CD14-positive monocyte (primary cell): ENCODE data around the gene P3H4. TPM values are rescaled to one million over a fixed set of nuclear protein-coding genes. Genes with fewer than 3 reads are reported as not detected.
A peak's percentile ranks its signal among the peaks of the same experiment; 100 is the strongest.

Experiments used
- DNase-seq, 3 donors: peaks; one replicate each; pipeline ENCODE4 v3.0.0-alpha.2; 2011 to 2022
- H2AFZ ChIP-seq: 2 replicates; pipeline ENCODE4 v1.6.0; 2012; ENCODE audit warnings: mild to moderate bottlenecking, low read depth, low read length, inconsistent platforms; ENCODE audit not compliant: insufficient read depth, poor library complexity, severe bottlenecking
- H3K27ac ChIP-seq, 2 donors: 1 replicate in 1 of 2; 2 replicates in 1 of 2; pipeline ENCODE4 v1.5.1; 2012 to 2013; ENCODE audit warnings: low read length in 2 of 2, control low read depth in 1 of 2, inconsistent platforms in 1 of 2, low read depth in 1 of 2, mild to moderate bottlenecking in 1 of 2
- H3K27me3 ChIP-seq, 2 donors: one replicate each; pipeline versions ENCODE4 v1.6.0 to v1.6.1; 2011 to 2013; ENCODE audit warnings: low read length in 2 of 2; ENCODE audit not compliant: control insufficient read depth in 2 of 2, insufficient read depth in 2 of 2
- H3K36me3 ChIP-seq, 2 donors: replicated peaks in 1 of 2; 1 replicate in 1 of 2; 2 replicates in 1 of 2; pipeline versions ENCODE4 v1.5.1 to v1.6.1; 2012 to 2013; ENCODE audit warnings: low read length in 2 of 2, control low read depth in 1 of 2, inconsistent platforms in 1 of 2, mild to moderate bottlenecking in 1 of 2; ENCODE audit not compliant: insufficient read depth in 2 of 2, control insufficient read depth in 1 of 2
- H3K4me1 ChIP-seq, 2 donors: 1 replicate in 1 of 2; 2 replicates in 1 of 2; pipeline versions ENCODE4 v1.5.1 to v1.6.1; 2012 to 2013; ENCODE audit warnings: low read length in 2 of 2, control low read depth in 1 of 2, inconsistent platforms in 1 of 2, mild to moderate bottlenecking in 1 of 2, moderate library complexity in 1 of 2; ENCODE audit not compliant: insufficient read depth in 2 of 2, control insufficient read depth in 1 of 2
- H3K4me2 ChIP-seq: replicated peaks from 2 replicates; pipeline ENCODE3; 2012; ENCODE audit warnings: low read length, moderate library complexity, mild to moderate bottlenecking; ENCODE audit not compliant: poor library complexity, severe bottlenecking; ENCODE audit errors: extremely low read depth
- H3K4me3 ChIP-seq, 3 experiments: fragments of 200-600 bp in 1 of 3; sonication (generic) in 1 of 3; replicated peaks in 1 of 3; 1 replicate in 2 of 3; 2 replicates in 1 of 3; pipeline ENCODE4 v1.5.1; 2011 to 2013; ENCODE audit warnings: low read length in 3 of 3, mild to moderate bottlenecking in 3 of 3, control low read depth in 2 of 3, low read depth in 2 of 3, inconsistent platforms in 1 of 3, moderate library complexity in 1 of 3
- H3K79me2 ChIP-seq: 2 replicates; pipeline ENCODE4 v1.6.0; 2012; ENCODE audit warnings: mild to moderate bottlenecking, control low read depth, inconsistent platforms, low read length, moderate library complexity; ENCODE audit not compliant: insufficient read depth
- H3K9ac ChIP-seq: 2 replicates; pipeline ENCODE4 v1.6.0; 2017; ENCODE audit warnings: low read length, mild to moderate bottlenecking; ENCODE audit not compliant: insufficient read depth, poor library complexity, severe bottlenecking
- H3K9me3 ChIP-seq, 2 donors: replicated peaks in 1 of 2; 1 replicate in 1 of 2; 2 replicates in 1 of 2; pipeline versions ENCODE4 v1.5.1 to v1.6.1; 2012 to 2013; ENCODE audit warnings: low read length in 2 of 2, control low read depth in 1 of 2; ENCODE audit not compliant: control insufficient read depth in 1 of 2, insufficient read depth in 1 of 2
- H4K20me1 ChIP-seq: 2 replicates; pipeline ENCODE4 v1.6.0; 2012; ENCODE audit warnings: mild to moderate bottlenecking, low read length, control low read depth, moderate library complexity; ENCODE audit not compliant: insufficient read depth
- H3K27ac Mint-ChIP-seq, 7 donors: one replicate each; pipeline ENCODE4 v1.8.0; 2020; ENCODE audit warnings: mild to moderate bottlenecking in 7 of 7, mixed read lengths in 7 of 7, moderate library complexity in 6 of 7, inconsistent platforms in 2 of 7
- H3K27me3 Mint-ChIP-seq, 3 donors: one replicate each; pipeline ENCODE4 v1.8.0; 2021 to 2022; ENCODE audit warnings: low read depth in 3 of 3, mild to moderate bottlenecking in 3 of 3, mixed read lengths in 3 of 3, moderate library complexity in 3 of 3, inconsistent platforms in 1 of 3
- H3K36me3 Mint-ChIP-seq, 2 donors: one replicate each; pipeline ENCODE4 v1.8.0; 2020; ENCODE audit warnings: mixed read lengths in 2 of 2, inconsistent platforms in 1 of 2, mild to moderate bottlenecking in 1 of 2
- H3K4me1 Mint-ChIP-seq: one replicate; pipeline ENCODE4 v1.8.0; 2020; ENCODE audit warnings: mild to moderate bottlenecking, mixed read lengths
- H3K4me3 Mint-ChIP-seq, 2 donors: one replicate each; pipeline ENCODE4 v1.8.0; 2020; ENCODE audit warnings: mild to moderate bottlenecking in 2 of 2, mixed read lengths in 2 of 2, moderate library complexity in 1 of 2
- H3K9me3 Mint-ChIP-seq, 7 donors: one replicate each; pipeline ENCODE4 v1.8.0; 2020 to 2022; ENCODE audit warnings: mixed read lengths in 7 of 7, mild to moderate bottlenecking in 6 of 7, moderate library complexity in 6 of 7, inconsistent platforms in 2 of 7
- WGBS: methylation state at CpG from one replicate; pipeline ENCODE4 v1.1.5; 2013; ENCODE audit warnings: missing lambda C conversion rate; ENCODE audit not compliant: insufficient coverage; 5-methylcytosine and 5-hydroxymethylcytosine counted together
- intact Hi-C, 2 donors: fragments of 100-400 bp; cut with micrococcal nuclease; formaldehyde crosslinking; loops; one replicate each; pipeline versions ENCODE4 v1.15.0 to v1.15.1; 2023
- polyA plus RNA-seq, 3 donors: library from polyadenylated mRNA; depleted of rRNA in 1 of 3; unstranded in 2 of 3; stranded (reverse) in 1 of 3; fragments of 300-500 nt in 2 of 3; fragments of >200 nt in 1 of 3; fragmentation: Illumina TruSeq in 2 of 3; gene quantifications; 1 replicate in 2 of 3; 2 replicates in 1 of 3; pipeline ENCODE4 v1.2.3, GENCODE V29; 2012 to 2021
- TF ChIP-seq, protein P1 (sequence below): fragments of 200-600 bp; IDR thresholded peaks from one replicate; pipeline ENCODE4 v1.8.0; 2022; ENCODE audit warnings: antibody characterized with exemption, mild to moderate bottlenecking

P3H4 gene
- polyA plus RNA-seq, 3 donors, result 0.13 to 0.46 (median 0.16) TPM

DNA sequence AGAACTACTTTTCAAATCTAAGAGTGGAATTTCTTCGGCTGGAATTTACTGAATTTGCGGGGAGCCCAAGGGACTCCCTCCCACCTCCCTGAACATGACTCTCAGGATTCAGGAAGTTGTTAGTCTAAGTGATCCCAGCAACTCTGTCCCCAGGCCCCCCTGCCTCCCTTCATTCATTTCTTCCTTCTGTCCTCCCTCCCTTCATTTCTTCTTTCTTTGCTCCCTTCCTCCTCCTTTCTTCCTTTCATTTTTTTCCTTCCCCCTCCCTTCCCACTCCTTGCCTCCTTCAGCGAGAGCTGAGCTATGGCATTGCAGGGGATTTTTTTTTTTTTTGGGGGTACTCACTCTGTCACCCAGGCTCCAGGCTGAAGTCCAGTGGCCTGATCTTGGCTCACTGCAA lies 14.4 kb downstream of the P3H4 start:
- TF ChIP-seq, protein P1, sequence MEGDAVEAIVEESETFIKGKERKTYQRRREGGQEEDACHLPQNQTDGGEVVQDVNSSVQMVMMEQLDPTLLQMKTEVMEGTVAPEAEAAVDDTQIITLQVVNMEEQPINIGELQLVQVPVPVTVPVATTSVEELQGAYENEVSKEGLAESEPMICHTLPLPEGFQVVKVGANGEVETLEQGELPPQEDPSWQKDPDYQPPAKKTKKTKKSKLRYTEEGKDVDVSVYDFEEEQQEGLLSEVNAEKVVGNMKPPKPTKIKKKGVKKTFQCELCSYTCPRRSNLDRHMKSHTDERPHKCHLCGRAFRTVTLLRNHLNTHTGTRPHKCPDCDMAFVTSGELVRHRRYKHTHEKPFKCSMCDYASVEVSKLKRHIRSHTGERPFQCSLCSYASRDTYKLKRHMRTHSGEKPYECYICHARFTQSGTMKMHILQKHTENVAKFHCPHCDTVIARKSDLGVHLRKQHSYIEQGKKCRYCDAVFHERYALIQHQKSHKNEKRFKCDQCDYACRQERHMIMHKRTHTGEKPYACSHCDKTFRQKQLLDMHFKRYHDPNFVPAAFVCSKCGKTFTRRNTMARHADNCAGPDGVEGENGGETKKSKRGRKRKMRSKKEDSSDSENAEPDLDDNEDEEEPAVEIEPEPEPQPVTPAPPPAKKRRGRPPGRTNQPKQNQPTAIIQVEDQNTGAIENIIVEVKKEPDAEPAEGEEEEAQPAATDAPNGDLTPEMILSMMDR, result no peak
- no peaks in the 10 kb centered on the region for H3K36me3 ChIP-seq
- DNase-seq, result no peak
- no peak overlapping the region for H3K4me3 Mint-ChIP-seq
- H3K4me2 ChIP-seq, result no peak overlapping the region
- H3K9me3 Mint-ChIP-seq, result peaks cover 0 to 2% (median 0%) of the 10 kb centered on the region in 7 donors
- peak overlapping the region in 1 of 7 donors; percentile 66 for H3K27ac Mint-ChIP-seq
- intact Hi-C loops, result no loop called here
- H4K20me1 ChIP-seq, result no peaks in the 10 kb centered on the region
- no peak overlapping the region for H3K27ac ChIP-seq
- H3K4me3 ChIP-seq, result no peak overlapping the region
- peaks cover 10 to 11% of the 10 kb centered on the region in 2 donors for H3K4me1 ChIP-seq
- no peak overlapping the region for H3K9ac ChIP-seq
- H3K79me2 ChIP-seq, result no peaks in the 10 kb centered on the region
- peaks cover 2 to 3% (median 2%) of the 10 kb centered on the region in 3 donors for H3K27me3 Mint-ChIP-seq
- no peak overlapping the region for H2AFZ ChIP-seq
- WGBS, result 60% methylated on average over 1 of the region's 3 CpGs
- no peaks in the 10 kb centered on the region for H3K9me3 ChIP-seq
- H3K27me3 ChIP-seq, result no peaks in the 10 kb centered on the region
- H3K4me1 Mint-ChIP-seq, result peaks cover 24% of the 10 kb centered on the region
- H3K36me3 Mint-ChIP-seq, result no peaks in the 10 kb centered on the region

DNA sequence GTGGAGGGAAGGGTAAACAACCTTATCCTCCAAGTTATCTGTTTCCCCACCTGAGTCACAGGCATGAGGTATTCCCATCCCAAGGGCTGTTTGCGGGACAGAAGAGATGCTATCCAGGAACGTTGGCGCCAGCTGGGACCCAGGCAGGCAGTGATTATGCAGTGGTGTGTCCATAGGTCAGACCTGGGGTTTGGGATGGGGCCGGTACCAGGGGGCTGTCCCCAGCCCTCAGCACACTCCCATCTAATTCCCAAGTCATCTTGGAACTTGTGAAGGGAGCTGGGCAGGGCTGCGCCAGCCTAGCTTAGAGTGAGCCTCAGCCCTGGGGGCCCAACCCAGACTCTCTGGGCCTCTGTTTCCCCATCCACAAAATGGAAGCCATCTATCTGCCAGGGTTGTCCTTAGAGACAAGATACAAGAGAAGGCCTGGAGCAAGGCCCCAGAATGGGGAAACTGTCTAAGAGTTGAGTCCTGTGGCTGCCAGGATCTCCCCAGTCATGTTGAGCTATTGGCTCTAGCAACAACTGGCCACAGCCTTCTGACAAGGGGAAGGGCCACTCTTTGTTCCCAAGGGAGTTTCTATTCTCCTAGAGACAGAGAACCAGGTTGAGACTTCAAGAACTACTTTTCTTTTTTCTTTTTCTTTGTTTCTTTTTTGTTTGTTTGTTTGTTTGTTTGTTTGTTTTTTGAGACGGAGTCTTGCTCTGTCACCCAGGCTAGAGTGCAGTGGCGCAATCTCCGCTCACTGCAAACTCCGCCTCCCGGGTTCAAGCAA lies 15.4 kb downstream of the P3H4 start:
- Mint-ChIP-seq H3K36me3 (no peaks in the 10 kb centered on the region), H3K4me3 (no peak overlapping the region), H3K9me3 (peaks cover 0 to 2% (median 0%) of the 10 kb centered on the region in 7 donors), H3K4me1 (peaks cover 22% of the 10 kb centered on the region), H3K27ac (peak overlapping the region in 2 of 7 donors; percentile 30 to 53), H3K27me3 (peaks cover 2 to 4% (median 3%) of the 10 kb centered on the region in 3 donors)
- no peak overlapping the region for H3K4me3 ChIP-seq
- no peaks in the 10 kb centered on the region for H3K27me3 ChIP-seq
- peak overlapping the region; percentile 41 for H2AFZ ChIP-seq
- no peaks in the 10 kb centered on the region for H3K79me2 ChIP-seq
- TF ChIP-seq, protein P1, result no peak
- peak in 2 of 3 donors; percentile 5 to 21 for DNase-seq
- H3K4me1 ChIP-seq, result peaks cover 10 to 11% of the 10 kb centered on the region in 2 donors
- no peaks in the 10 kb centered on the region for H3K36me3 ChIP-seq
- intact Hi-C loops, result no loop called here
- H3K9ac ChIP-seq, result no peak overlapping the region
- H3K27ac ChIP-seq, result peak overlapping the region; percentile 2 to 41
- no peak overlapping the region for H3K4me2 ChIP-seq
- H3K9me3 ChIP-seq, result no peaks in the 10 kb centered on the region
- H4K20me1 ChIP-seq, result no peaks in the 10 kb centered on the region
- 80% methylated on average over 1 of the region's 10 CpGs for WGBS
